HPDE6-E6E7 (cell line): ENCODE data around the gene CKB.
"Not testable (repeated sequence)": the region's sequence is repeated elsewhere in the genome, so short reads cannot be mapped to it uniquely, and the experiment has no call there.

Experiments
- DNase-seq: peaks from one replicate; pipeline ENCODE4 v3.0.0; 2011; ENCODE audit warnings: missing footprints; ENCODE audit errors: extremely low spot score

The CKB gene

DNA sequence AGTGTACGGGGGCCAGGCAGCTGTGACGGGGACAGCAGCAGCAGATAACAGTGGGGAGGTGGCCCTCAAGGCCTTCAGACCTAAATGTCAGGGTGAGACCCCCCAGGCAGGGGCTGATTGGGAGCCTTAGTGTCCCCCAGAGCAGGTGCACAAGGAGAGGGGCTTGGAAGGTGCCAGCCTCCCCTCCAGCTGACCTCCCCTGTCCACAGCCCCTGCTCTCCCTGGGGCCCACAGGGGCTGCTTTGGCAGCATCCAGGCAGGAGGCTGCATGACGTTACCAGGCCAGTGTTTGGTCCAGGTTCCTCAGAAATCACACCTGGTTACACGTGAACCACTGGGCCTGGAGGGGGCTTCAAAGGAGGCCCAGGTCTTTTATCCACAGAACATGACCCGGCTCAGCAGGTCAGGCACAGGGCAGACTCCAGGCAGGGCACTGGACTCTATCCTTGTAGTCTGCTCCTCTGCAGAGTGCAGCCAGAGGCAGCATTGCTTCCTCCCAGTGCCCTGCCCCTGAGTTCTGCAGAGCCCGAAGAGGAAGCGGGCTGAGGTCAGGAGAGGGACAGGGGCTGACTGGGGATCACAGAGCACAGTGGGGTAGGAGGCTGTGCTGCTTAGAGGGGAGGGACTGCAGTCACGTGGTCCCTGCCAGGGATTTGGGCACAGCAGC is 3.8 kb upstream of the CKB start:
- DNase-seq = no peak

DNA sequence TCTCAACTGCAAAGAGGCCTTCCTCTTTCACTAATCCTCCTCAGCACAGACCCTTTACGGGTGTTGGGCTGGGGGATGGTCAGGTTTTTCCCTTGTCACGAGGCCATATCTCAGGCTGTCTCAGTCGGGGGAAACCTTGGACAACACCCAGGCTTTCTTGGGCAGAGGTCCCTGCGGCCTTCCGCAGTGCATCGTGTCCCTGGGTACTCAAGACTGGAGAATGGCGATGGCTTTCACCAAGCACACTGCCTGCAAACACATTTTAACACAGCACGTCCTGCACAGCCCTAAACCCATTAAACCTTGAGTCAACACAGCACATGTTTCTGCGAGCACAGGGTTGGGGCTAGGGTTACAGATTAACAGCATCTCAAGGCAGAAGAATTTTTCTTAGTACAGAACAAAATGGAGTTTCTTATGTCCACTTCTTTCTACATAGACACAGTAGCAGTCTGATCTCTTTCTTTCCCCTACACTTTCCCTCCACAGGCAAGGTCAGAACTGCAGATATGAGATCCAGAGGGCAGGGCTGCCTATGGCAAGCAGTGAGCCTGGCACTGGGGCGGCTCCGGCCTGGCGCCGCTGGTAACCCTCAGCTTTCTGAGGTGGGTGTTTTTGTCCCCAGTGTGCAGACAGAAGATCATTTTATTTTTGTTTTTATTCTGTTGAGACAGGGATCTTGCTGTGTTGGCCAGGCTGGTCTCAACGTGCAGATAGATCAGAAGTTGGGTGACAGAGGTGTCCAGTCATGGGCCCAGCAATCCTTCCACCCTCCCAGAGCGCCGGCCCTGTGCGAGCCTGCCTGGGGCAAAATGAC is 3.0 kb upstream of the CKB start:
- not testable (repeated sequence) for DNase-seq

DNA sequence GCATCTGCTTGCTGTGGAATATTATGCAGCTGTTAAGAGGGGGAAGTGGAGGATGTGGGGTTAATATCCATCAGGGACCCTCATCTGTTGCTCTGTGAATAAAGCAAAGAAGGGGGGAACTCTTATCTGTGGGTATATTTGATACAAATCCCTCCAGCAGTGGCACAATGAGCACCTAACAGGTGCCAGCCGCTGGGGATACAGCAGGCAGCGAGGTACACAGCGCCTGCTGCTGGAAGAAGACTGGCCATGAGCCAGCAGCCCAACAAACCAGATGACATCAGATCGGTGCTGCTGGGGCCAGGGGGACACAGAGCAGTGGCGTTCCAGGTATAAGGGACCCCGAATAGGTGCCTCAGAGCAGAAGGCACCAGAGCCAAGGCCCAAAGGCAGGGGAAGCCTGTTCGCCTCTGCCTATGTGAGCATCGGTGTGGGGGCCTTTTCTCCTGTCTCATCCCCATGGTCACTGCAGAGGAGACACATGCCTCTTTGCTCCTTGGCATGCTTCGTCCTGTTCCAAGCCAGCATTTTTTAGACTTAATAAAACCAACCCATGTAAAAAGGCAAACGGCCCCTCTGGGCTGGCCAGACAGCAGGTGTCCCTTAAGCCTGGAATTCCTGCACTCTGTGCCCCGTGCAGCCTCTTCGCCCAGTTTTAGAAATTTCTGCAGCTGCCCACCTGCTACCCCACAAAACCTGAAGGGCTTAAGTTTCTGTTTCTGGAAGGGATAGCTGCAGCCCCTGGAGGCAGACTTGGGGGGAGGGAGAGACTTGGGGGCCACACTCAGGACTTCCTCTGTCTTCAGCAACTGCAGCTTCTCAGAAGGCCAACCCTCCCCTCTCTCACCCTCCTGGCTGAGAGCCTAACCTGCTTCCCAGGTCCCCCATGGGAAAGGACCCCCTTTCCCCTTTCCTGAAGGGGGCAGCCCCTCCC is 1.6 kb upstream of the CKB start:
- DNase-seq = no peak

DNA sequence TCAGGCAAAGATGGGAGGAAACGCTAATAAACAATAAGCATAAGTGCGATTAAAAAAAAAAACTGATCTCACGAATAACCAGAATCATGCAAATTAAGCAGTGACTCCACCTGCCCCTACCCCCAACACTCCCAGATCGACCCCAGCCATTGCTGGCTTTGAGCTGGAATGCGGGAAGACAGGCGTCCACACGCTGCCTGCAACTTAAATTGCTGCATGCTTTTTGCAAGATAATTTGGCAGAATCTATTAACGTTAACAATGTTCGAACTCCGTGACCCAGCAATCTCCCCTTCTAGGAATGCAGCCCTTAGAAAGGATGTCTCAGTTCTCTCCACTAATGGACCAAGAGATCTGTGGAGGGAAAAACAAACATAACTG is 935 bp upstream of the CKB start:
- no peak for DNase-seq

DNA sequence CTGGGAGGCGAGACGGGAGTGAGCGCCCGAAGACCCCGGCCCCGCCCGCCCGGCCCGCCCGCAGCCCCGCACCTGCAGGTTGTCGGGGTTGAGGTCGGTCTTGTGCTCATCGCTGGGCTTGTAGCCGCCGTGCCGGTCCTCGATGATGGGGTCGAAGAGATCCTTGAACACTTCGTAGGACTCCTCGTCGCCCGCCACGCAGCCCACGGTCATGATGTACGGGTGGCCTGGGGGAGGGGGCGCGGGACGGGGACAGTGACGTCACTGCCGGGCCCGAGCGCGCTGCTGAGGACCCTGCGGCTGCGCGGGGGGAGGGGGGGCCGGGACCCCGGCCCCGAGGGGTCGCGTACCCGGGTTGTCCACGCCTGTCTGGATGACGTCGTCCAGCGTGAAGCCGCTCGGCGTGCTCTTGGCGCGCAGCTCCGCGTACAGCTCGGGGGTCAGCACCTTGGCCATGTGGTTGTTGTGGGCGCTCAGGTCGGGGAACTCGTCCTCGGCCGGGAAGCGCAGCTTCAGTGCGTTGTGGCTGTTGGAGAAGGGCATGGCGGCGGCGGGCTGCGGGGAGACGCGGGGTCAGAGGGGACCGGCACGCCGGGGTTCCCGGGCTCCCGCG is 573 bp downstream of the CKB start:
- no peak for DNase-seq

DNA sequence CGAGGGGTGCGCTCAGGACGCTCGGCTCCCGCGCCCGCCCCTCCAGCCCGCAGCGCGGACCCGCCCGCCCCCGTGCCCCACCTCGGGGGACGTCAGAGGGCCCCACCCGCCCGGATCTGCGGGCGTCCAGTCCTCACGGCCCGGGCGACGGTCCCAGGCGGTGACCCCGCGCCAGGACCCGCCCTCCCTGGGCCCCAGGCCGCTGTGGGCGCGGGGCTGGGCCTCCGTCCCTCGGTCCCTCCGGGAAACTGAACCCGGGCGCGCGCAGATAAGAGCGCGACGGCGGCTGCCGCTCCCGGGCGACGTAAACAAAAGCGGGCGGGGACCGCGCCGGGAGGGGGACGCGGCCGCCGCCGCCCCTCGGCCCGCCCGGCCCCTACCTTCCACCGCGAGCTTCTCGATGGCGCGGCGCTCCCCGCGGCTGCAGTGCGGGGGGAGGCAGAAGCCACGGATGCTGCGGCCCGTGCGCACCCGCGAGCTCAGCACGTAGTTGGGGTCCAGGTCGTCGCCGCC is 1.1 kb downstream of the CKB start:
- no peak for DNase-seq

DNA sequence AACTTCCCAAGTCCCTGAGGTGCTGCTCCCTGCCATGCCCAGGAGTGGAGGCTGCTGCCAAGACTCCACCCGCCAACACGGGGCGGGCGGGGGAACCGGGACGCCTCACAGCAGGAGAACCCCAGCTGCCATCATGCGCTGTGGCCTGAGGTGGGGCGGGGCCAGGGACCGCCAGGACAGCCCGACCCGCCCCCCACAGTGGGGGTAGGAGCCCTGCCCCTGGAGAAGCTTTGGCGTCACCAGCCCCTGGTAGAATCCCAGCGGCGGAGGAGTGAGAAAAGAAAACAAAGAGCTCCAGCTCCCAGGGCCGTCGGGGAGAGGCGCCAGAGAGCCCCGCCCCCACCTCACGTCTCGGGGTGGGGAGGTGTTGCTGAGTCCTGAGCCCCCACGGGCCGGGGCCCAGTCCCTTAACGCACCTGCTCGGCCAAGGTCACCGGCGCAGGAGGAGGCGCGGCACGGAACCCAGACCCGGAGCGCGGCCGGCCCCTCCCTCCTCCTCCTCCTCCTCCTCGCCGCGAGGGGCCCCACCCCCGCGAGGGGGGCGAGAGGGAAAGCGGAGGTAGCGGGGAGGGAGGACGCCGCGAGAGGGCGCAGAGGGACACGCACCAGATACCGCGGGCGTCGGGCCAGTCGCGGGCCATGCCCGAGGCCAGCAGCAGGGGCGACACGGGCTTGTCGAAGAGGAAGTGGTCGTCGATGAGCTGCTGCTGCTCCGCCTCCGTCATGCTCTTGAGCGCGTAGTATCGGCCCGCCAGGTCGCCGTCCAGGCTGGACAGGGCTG is 1.8 kb downstream of the CKB start:
- DNase-seq = no peak

DNA sequence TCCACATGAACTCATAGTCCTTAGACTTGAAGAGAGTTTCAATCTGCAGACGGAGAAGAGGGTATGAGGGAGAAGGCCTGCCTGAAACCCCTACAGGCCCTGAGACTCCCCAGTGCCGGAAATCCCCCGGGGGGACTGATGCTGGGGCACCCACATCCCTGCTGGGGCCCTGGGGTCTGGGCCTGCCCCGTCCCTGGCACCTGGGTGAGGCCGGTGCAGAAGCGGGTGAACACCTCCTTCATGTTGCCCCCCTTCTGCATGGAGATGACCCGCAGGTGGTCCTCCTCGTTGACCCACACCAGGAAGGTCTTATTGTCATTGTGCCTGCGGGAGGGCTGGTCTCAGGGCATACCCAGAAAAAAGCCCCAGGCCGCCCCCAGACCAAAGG is 2.4 kb downstream of the CKB start:
- DNase-seq = no peak

DNA sequence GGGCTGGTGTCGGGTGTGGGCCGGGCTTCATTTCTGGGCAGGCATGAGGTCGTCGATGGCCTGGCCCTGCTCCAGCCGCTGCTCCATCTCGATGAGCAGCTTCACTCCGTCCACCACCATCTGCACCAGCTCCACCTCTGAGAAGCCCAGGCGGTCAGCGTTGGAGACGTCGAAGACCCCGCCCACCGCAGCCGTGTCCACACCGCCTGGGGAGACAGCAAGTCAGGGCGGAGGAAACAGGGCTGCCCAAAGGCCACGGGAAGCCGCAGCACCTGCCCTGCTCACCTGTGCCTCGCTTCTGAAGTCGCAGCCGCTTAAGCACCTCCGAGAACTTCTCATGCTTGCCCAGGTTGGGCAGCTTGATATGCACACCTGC is 2.8 kb downstream of the CKB start:
- DNase-seq = no peak

DNA sequence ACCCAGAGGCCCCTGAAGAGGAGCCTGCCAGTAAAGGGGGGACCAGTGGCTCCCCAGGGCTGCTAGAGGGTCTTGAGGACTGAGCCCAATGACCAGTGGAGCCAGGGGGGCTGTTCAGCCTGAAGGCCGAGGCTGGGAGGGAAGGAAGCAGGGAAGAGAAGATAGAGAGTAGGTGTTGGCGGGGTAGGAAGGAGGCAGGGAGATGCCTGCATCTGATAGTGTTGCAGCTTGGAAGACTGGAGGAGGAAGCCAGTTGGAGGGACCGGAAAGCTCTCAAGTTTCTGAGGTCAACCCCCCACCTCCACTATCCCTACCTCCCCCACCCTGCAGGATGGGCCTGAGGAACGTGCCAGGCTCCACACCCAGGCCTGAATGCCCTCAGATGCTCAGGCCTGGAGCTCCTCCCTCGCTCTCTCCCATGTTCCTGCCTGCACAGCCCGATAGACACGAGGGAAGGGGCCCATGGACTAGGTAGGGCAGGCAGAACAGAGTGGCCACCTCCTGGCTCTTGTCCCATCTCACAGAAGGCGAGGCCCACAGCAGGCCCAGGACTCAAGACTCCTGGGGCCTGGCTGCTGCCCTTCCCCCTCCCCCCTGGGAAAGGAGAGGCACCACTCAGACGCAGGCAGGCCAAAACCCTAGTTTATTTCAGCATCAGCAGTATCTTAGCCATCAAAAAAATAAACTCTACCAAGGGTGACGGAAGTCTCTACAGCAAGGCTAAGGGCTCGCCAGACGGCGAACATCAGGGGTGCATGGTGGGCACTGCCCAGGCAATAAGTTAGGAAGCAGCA is 3.4 kb downstream of the CKB start:
- DNase-seq = peak; percentile 71

DNA sequence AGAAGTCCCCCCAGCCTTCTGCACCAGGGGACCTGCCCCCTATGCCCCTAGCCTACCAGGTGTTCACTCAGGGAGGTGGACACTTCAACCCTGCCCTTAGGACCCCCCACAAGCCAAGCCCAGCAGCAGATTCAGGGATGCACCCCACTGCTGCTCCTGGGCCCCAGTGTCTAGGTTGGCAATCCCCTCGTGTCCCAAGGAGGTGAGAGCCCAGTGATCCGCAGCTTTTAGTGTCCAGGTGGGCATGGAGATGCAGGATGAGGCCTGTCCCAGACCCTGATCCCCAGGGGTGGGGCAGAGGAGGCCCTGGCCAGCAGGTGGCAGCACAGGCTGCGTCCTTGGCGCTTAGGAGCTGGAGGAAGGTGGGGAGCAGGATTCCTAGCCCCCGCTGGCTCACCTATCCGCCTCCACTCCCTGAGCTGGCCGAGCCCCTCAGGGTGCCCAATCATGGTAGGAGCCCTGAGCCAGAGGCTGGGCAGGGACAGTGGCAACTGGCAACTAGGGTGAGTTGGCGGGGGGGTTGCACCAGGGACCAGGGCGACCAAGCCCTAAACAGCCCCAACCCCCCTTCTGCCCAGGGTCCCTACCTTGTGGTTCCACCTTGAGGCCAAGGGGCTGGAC is 4.1 kb downstream of the CKB start:
- DNase-seq = peak; percentile 88

DNA sequence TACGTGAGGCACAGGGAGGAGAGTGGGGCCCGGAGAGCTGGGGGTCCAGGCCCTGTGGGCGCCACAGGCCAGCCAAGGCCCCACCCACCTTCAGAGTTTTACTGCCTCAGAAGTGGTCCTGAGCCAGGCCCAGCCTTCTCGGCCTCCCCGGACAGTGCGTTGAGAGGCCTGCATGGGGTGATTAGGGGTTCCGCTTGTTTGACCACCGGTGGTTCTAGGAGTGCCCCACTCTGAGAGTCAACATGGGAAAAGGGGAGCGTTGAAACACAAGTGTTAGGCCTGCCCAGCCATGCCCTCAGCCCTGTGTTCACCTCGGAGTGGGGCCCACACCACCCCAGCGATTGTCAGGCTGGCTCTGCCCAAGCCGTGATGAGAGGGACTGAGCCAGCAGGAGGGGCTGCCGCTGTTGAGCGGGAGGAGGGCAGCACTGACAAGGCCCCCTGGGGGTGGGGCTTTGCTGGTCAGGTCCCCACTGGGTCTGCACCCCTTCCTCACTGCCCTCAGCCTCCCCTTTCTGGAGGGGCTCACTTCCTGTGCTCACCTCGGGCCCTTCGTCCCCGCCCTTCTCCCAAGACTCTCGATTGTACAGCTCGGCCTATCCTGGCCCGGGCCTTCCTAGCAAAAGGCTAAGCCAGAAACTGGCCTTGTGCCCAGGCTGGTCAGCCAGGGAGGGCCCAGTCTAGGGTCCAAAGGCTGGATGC is 4.8 kb downstream of the CKB start:
- no peak for DNase-seq

DNA sequence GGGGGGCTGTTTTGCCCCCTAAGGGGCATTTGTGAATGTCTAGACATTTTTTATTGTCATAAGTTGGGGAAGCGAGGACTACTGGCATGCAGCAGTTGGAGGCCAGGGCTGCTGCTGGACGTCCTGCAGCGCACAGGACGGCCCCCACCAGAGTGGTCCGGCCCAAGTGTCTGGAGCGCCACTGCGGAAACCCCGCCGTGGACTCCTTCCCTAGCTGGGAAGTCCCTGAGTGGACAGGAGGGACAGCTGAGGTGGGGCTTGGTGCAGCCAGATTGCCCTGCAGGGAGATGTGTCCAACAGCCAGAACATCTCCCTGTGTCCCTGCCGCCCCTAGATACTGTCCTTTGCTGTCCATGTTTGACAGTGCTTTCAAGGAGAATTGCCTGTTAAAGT is 5.5 kb downstream of the CKB start:
- DNase-seq = no peak

DNA sequence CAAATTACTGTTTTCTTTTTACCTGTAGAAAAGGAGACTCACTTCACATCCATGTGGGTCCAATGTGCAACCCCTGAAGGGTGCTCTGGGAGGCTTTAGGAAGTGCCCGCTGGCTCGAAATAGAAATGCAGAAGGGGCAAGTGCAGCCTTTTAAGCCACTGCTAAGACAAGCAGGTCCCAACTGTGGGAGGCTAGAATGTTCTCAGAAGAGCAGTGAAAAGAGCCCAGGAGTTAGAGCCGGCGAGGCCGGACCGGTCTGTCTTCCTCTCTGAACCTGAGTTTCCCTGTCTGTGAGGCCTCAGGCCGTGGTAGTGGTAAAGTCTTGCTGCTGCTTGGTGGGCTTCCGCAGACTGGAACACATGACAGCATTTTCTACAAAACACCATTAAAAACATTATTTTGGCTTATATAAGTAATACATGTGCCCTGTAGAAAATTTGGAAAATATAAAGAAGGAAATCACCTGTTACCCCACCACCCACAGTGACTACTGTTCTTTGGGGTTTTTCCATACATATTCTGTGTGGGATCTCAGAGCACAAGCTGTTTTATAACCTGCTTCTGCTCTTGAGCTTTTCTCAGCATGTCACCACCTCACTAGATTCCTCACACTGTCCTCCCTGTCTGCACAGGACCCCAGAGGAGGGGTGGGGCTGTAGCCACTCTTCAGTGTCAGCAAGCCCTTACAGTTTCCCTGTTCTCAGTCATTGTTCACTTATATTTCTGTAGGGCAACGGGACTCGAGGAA is 6.0 kb downstream of the CKB start:
- no peak for DNase-seq

DNA sequence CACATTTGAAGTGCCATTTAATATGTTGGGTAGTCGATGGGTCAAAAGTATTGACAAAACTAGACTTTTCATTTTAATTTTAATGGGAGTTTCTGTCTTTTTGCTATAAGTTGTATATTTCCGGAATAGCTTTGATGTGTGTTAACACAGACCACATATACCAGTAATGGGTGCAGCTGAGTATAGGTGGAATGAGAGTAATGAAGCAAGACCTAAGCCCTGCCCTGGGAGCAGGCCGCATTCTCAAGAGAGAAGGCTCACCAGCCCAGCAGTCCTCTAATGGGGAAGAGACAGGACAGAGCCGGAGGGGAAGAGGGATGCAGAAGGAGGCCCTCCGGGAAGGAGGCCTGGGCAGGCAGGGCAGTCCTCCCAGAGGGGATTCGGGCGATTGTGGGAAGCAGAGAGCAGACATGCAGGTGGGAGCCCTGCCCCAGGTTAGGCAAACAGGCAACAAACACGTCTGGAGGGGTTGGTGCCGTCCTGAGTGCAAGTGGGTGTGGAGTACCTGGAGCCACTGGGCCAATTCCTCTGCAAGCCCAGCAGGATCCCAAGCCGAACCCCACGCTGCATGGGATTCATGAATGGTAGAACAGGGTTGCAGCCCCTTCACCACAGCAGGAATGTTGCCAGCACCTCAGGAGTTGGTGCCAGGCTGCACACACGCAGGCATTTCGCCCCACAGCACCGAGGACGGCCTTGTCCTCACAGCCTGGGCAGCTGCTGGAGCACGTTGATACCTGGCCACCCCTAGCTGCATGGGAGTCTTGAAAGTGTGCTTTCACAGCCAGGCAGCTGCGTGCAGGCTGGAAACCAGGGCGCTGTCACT is 7.8 kb downstream of the CKB start:
- no peak for DNase-seq

DNA sequence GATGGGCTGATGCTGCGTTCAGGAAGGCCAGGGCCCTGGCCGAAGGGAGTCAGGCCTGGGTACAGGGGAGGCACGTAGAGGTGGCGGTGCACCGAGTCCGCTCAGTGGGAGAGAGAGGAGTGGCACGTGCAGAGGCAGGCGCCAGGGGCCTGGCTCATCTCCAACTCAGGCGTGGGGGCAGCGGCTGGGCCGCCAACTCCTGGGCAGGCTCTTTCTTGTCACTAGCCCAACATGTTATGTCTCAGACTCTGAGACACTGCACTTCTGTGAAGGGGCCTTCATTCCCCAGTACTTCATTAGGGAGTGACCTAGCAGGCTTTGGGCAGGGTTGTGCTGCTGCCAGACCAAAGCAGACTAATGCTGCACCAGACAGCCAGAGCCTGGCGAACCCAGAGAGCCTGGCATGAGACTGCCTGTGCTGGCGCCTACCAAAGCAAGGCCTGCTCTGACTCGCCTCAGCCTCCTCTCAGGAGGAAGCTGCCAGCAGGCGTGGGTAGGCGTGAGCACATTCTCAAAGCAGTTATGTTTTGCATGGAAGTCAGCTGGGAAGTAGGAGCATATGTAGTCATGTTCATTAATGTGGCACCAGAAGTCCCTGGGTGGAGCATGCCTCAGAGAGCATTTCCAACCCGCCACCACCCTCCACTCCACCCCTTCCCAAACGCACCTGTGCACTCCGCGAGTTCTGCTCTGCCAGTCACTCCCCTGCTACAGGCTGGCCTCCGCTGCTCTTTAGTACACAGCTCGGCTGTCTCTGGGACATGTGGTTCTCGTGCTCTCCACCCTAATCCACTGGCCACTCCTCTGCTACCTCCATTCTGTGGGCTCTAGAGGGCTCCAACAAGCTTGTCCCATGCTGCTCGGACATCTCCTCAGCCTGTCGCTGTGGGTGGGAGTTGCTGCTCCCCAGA is 9.7 kb downstream of the CKB start:
- peak; percentile 98 for DNase-seq
